WERI-Rb-1 (cell line): ENCODE results near the gene THBS2.
"Not testable (repeated sequence)": the region's sequence is repeated elsewhere in the genome, so short reads cannot be mapped to it uniquely, and the experiment has no call there.

Experiments used
- DNase-seq: peaks from one replicate; pipeline ENCODE4 v3.0.0-alpha.2; 2020
- H3K27ac ChIP-seq: fragments of 250-450 bp; sonication (Bioruptor Pico); 2 replicates; pipeline ENCODE4 v1.5.1; 2020; ENCODE audit warnings: mild to moderate bottlenecking, moderate library complexity
- H3K27me3 ChIP-seq: fragments of 250-450 bp; sonication (Bioruptor Pico); 2 replicates; pipeline ENCODE4 v1.5.1; 2021; ENCODE audit warnings: mild to moderate bottlenecking, low read depth, moderate library complexity; ENCODE audit not compliant: insufficient read depth, severe bottlenecking
- H3K36me3 ChIP-seq: fragments of 250-450 bp; sonication (Bioruptor Pico); 2 replicates; pipeline ENCODE4 v1.5.1; 2020; ENCODE audit warnings: mild to moderate bottlenecking, moderate library complexity
- H3K4me3 ChIP-seq: 2 replicates; pipeline ENCODE4 v1.5.1; 2011; ENCODE audit warnings: low read depth, mild to moderate bottlenecking, control low read depth, low read length
- H3K9me3 ChIP-seq: fragments of 250-450 bp; sonication (Bioruptor Pico); 2 replicates; pipeline ENCODE4 v1.5.1; 2021; ENCODE audit warnings: mild to moderate bottlenecking, moderate library complexity; ENCODE audit not compliant: severe bottlenecking
- TF ChIP-seq, protein P1 (sequence below): IDR thresholded peaks from 2 replicates; pipeline ENCODE4 v1.5.1; 2011; ENCODE audit warnings: low read depth, mild to moderate bottlenecking, control low read depth, inconsistent platforms, low read length

Gene THBS2

DNA sequence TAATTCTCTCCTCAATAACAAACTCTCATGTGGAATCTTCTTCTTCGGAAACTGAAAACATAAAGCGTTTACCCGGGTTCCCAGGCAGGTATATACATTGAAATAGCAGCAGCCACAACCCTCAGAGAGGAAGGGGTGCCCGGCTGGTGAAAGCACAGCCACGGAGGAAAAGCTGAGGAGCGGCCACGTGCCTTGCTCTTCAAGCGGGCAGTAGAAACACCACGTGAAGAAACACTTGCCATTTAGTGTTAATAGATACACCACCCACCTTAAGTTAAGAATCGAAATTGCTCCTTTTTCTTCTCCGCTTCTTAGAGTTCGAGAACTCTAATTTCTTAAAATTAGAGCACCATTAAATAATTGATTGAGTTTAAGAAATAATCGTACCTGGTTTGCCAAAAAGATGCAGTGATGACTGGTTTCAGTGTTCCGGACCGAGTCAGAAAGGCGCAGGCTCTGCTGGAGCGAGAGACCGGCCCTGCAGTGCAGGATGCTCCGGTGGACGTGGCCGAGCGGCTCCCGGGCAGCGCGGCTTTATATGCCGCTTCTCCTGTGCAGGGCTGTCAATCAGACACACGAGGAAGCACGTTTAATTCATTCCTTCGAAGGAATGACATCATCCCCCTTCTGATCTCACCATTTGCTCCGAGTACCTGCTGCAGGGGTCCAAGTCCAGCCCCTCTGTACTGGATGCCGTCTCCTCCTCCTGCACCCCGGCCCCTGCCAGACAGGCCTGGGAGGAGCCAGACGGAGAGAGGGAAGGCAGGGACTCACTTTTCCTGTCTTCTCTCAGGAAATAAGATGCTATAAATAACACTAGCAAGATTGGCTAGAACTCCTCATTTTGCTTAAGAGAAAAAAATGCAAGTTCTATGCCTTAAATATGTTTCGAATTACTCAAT is at the start of gene THBS2:
TSS of gene THBS2 (minus strand) at position 510 of the 902 bp plus-strand sequence. CDS start 3,062 bp downstream, outside the sequence.
- Histone ChIP-seq H3K27ac (no peak within 1 kb of the TSS), H3K36me3 (no peaks in the 10 kb centered on the region), H3K27me3 (no peaks in the 10 kb centered on the region), H3K4me3 (no peak within 1 kb of the TSS), H3K9me3 (no peaks in the 10 kb centered on the region)
- DNase-seq, result no peak
- TF ChIP-seq, protein P1, sequence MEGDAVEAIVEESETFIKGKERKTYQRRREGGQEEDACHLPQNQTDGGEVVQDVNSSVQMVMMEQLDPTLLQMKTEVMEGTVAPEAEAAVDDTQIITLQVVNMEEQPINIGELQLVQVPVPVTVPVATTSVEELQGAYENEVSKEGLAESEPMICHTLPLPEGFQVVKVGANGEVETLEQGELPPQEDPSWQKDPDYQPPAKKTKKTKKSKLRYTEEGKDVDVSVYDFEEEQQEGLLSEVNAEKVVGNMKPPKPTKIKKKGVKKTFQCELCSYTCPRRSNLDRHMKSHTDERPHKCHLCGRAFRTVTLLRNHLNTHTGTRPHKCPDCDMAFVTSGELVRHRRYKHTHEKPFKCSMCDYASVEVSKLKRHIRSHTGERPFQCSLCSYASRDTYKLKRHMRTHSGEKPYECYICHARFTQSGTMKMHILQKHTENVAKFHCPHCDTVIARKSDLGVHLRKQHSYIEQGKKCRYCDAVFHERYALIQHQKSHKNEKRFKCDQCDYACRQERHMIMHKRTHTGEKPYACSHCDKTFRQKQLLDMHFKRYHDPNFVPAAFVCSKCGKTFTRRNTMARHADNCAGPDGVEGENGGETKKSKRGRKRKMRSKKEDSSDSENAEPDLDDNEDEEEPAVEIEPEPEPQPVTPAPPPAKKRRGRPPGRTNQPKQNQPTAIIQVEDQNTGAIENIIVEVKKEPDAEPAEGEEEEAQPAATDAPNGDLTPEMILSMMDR, result no peak

DNA sequence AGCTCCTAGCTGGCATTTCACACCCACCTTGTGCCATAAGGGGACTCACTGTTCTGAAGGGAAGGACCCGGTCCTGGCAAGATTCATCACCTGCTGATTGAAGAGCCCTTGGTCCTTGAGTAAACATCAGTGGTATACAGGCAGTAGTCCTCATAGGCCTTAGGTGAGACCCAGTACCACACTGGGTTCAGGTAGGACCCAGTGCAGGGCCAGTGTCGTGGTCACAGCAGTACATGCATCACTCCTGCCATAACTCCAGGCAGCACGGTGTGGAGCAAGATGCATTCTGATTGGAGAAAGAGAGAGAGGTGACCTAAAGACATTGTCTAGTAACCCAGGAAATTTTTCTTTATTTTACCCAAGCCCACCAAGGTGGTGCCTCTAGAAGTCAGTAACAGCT is 49.1 kb upstream of the THBS2 start:
- Histone ChIP-seq H3K27me3 (no peaks in the 10 kb centered on the region), H3K4me3 (no peak overlapping the region), H3K27ac (no peak overlapping the region), H3K36me3 (no peaks in the 10 kb centered on the region), H3K9me3 (no peaks in the 10 kb centered on the region)
- TF ChIP-seq, protein P1, result no peak
- no peak for DNase-seq

DNA sequence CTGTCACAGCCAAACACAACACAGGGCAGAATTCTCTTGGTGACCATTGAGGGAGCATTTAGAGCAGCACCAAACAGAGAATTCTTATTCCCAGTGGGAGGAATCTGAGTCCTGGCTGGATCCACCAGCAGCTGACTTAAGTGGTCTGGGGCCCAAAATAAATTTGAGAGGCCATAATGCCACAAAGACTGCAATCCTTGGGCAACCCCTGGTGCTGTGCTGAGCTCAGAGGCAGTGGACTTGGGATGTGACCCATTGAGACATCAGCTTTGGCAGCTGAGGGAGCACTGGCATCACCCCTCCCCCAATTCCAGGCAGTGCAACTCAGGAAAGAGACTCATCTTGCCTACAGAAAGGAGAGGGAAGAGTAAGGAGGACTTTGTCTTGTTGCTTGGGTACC is 48.6 kb upstream of the THBS2 start:
- Histone ChIP-seq H3K27me3 (no peaks in the 10 kb centered on the region), H3K27ac (no peak overlapping the region), H3K36me3 (no peaks in the 10 kb centered on the region), H3K9me3 (no peaks in the 10 kb centered on the region), H3K4me3 (no peak overlapping the region)
- no peak for DNase-seq
- TF ChIP-seq, protein P1, result no peak

DNA sequence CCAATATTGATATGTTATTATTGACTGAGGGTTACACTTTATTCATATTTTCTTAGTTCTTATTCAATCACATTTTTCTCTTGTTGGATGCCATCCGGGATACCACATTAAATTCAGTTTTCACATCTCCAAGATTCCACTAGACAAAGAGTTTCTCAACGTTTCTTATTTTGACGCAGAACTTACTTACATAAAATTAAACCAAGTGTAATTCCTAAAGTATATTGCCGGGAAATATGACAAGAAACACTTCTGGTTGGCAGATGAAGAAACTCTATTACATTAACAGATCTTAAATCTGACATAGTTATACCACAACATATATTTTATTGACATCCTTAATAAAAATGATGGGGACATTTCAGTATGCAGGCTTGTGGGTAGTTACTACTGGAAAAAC is 47.3 kb upstream of the THBS2 start:
- Histone ChIP-seq H3K27me3 (no peaks in the 10 kb centered on the region), H3K36me3 (no peaks in the 10 kb centered on the region), H3K4me3 (no peak overlapping the region), H3K9me3 (no peaks in the 10 kb centered on the region), H3K27ac (no peak overlapping the region)
- TF ChIP-seq, protein P1, result no peak
- DNase-seq, result no peak

DNA sequence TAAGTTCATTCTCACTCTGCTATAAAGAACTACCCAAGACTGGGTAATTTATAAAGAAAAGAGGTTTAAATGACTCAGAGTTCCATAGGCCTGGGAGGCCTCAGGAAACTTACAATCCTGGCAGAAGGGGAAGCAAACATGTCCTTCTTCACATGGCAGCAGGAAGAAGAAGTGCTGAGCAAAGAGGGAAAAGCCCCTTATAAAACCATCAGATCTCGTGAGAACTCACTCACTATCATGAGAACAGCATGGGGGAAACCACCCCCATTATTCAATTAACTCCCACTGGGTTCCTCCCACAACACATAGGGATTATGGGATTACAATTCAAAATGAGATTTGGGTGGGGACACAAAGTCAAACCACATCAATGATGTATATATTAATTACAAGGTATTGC is 45.0 kb upstream of the THBS2 start:
- not testable (repeated sequence) for H3K9me3 ChIP-seq

DNA sequence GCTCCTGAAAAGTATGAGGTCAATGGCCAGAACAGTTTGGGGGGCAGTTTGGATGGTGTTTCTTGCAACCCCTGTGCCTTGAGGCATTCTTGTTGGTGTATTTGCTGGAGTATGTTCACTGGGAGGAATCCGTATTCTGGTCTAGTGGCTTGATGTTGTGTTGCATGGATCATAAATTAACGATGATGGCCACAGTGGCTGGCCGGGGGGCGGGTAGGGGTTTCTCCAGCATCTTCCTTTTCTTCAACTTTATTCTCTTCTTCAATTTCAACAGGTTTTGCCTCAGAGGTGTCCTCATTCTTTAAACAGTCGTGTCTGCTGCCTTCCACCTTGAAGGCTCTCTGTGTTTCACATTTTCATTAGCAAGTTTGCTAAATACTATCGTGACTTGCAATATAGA is 43.0 kb upstream of the THBS2 start:
- Histone ChIP-seq H3K27ac (no peak overlapping the region), H3K4me3 (no peak overlapping the region), H3K36me3 (no peaks in the 10 kb centered on the region), H3K9me3 (no peaks in the 10 kb centered on the region), H3K27me3 (no peaks in the 10 kb centered on the region)
- DNase-seq, result no peak
- TF ChIP-seq, protein P1, result no peak

More for the DNA sequence above, 45.0 kb upstream of the THBS2 start:
- not testable (repeated sequence) for H3K36me3 ChIP-seq, H3K27me3 ChIP-seq, DNase-seq, H3K4me3 ChIP-seq, H3K27ac ChIP-seq
